GM21619 (cell line): Measurements from ENCODE around the gene ITPRIPL2.

Experiments
- ATAC-seq: cut with Tn5 transposase; IDR thresholded peaks from one replicate; pipeline ENCODE4 v1.9.1; 2021; ENCODE audit not compliant: unreplicated experiment

ITPRIPL2 gene

DNA sequence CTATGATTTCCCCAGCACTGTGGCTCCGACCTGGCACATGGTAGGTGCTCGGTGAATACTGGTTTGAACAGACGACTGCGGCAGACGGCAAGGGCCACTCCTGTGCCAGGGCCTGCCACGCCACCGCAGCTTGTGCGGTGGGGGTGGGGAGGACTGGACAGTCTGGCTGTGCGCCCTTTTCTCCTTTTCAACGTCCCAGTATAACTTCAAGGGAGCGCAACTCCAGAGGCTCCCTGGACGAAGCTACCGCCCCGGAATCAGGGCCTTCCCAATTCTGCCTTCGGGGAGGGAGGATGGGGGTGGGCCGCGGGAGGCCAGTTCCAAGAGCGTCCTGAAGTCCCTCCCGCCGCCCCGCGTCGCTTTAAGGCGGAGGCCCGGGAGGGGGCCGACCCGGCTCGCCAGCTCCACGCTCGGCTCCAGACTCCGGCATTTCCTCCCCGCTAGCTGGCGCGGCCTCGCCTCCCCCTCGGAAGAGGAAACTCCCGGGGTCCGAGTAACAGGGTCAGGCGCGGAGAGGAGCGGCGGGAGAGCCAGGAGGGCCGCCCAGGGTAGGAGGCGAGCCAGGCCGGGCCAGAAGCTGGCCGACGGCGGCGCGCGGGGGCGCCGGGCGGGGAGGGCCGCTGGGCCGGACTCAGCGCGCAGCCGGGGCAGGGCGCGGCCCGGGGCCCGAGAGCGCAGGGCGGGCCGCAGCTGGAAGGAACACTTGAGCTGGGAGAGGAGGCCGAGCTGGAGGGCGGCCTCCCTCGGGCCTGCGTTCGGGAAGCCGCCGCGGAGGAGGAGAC is at the start of gene ITPRIPL2:
ITPRIPL2 (plus strand) TSS at position 388 of the 782 bp plus-strand sequence. CDS start 498 bp downstream, outside the sequence.
- ATAC-seq, result peak; percentile 34

DNA sequence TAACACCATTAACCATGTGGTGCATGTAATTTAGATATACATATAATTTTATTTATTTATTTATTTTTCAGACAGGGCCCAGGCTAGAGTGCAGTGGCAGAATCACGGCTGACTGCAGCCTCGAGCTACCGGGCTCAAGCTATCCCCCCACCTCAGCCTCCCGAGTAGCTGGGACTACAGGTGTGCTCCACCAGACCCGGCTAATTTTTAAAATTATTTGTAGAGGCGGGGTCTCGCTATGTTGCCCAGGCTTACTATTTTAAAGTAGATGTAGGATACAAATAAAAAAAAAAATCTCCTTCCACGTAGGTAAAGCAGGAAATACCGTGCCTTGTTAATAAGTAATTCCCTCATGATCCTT is 46.8 kb upstream of the ITPRIPL2 start:
- ATAC-seq, result no peak

DNA sequence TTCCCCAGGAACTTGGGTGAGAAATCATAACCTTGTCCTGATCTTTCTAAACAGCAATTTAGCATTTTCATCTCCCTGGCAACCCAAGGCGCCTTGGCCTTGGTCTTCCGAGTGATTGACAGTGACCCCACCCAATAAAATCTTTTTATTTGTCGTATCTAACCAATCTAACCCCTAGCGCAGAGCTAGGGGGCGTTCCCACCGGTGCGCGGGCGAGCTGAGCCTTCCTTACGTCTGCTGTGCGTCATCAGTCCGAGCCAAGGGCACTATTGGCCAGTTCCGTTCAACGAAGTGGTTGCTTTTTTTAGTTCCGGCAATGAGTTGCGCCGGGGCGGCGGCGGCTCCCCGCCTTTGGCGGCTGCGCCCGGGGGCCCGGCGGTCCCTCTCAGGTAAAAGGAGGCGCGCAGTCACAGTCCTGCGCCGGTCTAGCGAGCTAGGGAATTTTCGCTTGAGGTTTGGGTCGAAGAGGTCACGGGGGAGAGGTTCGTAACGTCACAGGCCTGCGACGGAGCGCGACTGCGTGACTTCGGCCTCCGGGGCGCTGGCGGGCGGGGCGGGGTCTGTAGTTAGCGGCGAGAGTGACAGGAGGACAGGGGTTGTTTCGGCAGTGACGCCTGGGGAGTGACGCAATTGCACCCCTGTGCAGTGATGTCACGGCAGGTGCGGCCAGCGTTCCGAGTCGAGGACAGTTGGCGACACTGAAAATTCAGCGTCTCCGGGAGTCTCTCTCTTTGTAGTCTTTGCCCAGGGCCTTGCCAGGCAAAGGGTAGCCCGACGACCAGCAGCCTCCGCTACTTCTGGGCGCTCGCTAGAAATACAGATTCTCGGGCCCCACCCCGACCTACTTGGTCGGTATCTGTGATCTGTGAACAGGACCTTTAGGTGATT is 46.2 kb upstream of the ITPRIPL2 start, which contains the start of gene COQ7:
COQ7 (plus strand) TSS at position 266 of the 888 bp plus-strand sequence; CDS start at position 317, 51 bp downstream.
- ATAC-seq, result peak; percentile 91

DNA sequence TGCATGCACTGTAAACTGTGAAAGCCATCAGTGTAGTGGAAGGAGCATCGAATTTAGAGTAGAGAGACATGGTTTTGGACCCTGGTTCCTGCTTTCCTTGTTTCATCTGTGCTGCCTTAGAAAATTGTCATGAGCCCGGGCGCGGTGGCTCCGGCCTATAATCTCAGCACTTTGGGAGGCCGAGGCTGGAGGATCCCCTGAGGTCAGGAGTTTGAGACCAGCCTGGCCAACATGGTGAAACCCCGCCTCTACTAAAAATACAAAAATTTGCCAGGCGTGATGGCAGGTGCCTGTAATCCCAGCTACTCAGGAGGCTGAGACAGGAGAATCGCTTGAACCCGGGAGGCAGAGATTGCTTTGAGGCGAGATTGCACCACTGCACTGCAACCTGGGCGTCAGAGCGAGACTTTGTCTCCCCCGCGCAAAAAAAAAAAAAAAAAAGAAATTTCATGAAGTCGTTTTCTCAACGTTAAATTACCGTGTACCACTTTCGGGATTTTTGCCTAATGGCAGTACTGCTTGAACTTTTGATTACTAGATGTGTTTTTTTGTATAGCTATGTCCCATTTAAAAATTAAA is 45.4 kb upstream of the ITPRIPL2 start:
- ATAC-seq, result no peak

DNA sequence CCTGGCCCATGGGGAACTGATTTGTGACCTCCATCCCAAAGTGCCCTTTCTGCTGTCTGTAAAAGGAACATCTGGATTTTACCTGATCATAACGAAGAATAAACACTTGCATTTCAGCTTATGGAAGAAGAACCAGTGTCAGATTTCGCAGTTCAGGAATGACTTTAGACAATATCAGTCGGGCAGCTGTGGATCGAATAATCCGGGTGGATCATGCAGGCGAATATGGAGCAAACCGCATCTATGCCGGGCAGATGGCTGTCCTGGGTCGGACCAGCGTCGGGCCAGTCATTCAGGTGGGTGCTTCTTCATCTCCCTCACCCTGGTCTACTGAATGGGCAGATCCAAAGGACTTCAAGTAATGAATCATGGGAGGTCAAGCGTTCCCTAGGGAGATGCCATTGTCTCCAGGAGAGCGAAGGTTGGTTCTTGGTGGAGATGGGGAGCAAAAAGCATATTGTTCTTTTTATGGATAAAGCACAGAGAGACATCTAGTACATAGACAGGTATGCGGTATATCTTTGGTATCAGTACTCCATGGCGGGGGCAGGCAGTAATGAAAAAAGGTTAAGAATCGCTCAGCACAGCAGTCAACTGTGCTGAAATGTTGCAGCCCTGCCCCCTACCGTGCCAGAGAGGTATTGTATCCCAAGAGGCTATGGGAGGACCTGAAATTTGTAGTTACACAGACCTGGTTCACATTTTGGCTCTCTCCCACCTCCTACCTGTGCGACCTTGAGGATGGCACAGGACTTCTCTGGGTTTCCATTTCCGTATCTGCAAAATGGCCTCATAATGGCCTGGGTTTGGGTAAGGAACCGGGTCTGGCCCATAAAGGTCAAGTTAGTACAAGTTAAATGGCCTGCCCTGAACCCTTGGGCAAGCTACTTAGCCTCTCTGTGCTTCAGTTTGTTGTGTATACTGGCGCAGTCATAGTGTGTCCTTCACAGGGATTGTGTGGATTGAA is 41.7 kb upstream of the ITPRIPL2 start:
- ATAC-seq, result no peak

DNA sequence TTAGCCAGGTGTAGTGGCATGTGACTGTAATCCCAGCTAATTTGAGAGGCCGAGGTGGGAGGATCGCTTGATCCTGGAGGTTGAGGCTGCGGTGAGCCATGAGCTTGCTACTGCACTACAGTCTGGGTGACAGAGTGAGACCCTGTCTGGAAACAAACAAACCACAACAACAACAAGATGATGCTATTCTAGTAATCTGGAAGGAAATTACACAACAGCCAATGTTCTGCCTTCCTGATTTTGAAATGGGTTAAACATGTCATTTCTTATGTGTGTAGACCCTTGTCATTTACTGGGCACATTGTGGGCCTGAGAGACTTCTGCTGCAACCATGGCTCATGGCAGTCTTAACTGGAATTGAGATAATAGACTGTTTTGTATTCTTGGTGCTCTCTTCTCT is 40.4 kb upstream of the ITPRIPL2 start:
- no peak for ATAC-seq

DNA sequence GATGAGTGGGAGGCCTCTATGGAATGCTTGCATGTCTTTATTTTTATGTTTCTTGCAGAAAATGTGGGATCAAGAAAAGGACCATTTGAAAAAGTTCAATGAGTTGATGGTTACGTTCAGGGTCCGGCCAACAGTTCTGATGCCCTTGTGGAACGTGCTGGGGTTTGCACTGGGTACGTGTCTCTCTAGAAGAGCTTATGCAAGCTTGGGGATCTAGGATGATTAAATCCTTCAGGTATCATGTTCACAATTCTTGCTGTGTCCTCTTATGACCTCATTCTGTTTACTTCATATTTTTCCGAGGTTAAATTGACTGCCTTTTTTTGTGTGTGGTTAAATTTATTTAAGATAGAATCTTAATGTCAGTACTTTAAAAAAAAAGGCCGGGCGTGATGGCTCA is 39.9 kb upstream of the ITPRIPL2 start:
- ATAC-seq, result no peak

DNA sequence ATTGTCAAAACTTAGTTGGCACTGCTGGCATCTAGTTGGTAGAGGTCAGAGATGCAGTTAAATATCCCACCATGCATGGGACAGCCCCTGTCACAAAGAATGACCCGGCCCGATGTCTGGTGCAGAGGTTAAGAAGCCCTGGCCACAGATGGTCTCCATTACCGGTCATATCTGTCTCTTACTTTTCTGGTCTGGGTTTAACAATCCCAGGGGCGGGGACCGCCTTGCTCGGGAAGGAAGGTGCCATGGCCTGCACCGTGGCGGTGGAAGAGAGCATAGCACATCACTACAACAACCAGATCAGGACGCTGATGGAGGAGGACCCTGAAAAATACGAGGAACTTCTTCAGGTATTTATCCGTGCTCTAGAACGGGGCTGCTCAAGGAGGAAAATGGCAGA is 38.3 kb upstream of the ITPRIPL2 start:
- no peak for ATAC-seq

DNA sequence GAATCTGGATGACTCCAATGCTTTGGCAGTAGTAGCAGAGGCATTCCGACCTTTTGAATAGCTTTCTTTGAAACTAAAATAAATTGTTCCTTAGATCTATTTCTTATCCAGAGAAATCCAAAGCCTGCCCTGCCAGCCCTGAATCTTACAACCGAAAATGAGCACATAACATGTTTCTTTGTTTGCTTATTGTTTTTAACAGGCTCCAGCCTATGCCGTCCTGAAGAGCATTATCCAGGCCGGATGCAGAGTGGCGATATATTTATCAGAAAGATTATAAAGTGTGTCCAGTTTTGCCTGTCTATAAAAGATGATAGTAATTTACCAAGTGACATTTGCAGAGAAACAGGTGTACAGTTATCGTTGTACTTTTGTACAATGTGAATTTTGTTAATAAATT is 35.9 kb upstream of the ITPRIPL2 start:
- no peak for ATAC-seq

DNA sequence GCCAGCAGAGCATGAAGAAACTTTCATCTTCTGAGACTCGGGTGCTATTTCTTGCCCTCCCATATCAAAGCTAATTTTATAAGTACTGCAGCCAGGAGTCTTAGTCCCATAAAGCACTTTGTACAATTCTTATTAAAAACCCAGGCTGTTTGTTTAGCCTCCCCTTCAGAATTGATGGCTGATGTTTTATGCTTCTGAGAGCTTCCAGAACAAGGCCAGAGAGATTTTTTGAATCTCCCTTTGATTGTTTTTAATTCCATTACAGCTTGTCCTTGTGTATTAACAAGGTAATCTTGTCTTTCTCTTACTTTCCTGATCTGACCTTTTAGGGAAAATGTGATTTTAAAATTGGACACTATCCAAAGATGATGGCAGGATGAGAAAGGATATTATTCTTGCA is 30.1 kb upstream of the ITPRIPL2 start:
- ATAC-seq, result no peak

DNA sequence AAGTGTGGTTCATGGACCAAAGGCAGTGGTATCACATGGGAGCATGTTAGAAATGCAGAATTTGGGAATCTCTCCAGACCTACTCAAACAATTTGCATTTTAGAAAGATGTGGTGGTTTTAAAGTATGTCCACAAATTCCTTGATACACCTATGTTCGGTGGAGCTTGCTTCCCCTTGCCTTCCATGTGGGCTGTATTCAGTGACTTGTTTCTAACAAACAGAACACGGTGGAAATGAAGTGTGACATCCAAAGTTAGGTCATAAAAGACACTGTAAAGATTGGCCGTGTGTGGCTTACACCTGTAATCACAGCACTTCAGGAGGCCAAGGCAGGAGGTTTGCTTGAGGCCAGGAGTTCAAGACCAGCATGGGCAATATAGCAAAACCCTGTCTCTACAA is 29.6 kb upstream of the ITPRIPL2 start:
- no peak for ATAC-seq

DNA sequence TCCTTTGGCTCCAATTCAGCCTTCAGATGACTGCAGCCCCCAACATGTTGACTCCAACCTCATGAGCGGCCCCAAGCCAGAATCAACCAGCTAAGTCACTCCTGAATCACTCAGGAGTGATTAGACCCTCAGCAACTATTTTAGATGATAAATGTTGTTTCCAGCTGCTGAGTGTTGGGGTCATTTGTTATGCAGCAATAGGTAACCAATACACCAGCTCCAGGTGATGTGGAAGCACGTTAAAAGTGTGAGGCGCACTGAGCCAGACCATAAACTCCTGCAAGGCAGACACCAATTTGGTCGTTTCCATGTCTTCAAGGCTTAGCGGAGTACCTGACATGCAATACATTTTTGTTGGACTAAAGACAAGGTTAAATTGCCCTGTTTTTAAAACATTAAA is 28.9 kb upstream of the ITPRIPL2 start:
- no peak for ATAC-seq

DNA sequence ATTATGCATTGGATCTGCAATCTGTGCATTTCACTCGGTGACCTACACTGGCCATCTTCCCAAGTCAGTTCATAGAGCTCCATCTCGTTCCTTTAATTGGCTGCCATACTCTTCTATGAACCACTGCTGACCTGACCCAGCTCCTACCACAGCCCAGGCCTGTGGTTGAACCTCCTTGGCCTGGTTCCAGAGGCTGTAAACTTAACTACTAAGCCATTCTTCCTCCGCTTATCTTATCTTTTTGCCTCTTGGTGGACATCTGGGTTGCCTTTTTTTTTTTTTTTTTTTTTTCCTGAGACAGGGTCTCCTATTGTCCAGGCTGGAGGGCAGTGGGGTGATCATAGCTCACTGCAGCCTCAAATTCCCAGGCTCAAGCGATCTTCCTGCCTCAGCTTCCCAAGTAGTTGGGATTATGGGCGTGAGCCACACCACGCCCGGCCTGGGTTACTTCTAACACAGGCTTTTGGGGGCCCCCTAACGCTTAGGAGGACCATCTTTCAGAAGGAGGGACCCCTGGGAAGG is 28.0 kb upstream of the ITPRIPL2 start:
- no peak for ATAC-seq

DNA sequence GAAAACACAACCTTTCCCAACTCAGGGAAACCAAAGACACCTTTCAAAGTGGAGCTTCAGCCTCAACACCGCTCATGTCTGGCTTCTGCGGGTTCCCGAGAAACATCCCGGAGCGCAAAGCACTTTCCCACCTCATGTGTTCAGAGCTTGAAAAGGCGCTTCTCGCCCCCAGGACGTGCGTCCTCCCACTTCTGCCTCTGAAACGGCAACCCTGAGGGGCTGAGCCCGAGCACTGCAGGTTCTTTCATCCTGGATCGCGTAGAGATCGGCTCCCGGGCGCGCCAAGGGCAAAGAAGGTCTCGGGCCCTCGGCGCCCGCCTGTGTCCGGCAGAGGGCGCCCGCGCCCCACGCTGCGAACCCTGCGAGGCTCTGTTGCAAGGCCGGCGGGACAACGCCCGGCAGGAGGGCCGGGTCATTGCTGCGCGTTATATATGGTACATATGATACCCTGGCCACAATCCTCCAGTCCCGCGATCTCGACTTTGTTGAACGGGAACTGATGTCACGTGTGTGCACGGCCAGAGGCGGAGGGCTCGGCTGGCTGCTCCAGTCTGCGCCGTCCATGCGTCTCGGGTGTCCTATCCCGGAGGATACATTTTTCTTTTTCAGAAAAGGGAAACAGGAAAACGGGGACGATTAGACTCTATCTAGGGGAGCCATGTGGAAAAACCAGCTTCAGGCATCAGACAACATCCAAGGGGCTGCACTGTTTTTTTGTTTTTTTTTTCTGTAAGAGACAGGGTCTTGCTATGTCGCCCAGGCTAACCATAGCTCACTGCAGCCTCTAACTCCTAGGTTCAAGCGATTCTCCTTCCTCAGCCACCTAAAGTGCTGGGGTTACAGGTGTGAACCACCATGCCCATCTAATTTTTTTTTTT is 27.2 kb upstream of the ITPRIPL2 start:
- peak; percentile 90 for ATAC-seq

DNA sequence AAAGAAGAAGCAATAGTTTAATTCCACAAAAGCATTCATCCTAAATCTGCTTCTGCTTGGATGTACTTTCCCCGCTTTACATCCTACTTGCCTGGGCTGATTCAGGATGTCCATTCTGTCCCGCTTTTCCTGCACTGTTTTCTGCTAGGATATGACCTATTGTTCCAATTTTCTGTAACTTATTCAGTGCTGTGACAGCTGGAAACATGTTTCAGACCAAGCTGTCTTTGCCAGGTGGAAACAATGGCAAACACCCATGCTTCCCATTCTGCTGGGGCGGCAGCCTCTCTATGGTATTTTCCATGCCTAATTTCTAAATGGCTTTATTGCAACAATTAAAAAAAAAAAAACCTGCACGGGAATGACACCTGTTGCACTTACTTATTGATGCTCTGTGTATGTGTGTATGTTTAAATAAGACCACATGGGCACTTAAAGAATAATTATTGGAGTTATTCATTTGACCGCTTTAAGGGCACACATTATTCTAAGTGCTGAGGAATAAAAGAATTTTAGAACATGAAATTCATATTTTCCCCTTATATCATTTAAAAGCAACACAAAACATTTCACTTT is 25.3 kb upstream of the ITPRIPL2 start:
- no peak for ATAC-seq

DNA sequence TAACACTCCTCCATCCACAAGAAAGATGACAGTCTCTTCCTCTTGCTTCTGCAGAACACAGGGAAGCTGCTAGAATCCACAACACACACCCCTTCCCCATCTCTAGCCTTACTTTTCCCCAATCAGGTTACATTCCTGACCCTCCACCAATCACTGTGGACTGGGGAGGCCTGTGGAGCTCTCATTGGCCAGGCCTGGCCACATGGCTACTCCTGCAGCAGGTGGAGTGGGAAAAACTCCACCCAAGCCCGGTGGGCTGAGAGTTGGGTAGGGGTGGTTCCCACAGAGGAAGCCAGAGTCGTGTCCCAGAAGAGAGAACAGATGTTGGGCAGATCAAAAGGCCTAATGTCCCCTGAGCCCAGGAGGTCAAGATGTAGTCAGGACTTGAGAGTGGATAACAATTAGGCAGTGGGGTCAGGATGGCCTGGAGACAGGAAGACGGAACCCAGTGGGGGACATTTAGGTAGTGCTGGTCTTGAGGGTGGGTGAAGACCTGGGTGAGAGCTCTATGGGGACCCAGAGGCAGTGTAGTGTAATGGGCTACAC is 24.3 kb upstream of the ITPRIPL2 start:
- ATAC-seq, result no peak

DNA sequence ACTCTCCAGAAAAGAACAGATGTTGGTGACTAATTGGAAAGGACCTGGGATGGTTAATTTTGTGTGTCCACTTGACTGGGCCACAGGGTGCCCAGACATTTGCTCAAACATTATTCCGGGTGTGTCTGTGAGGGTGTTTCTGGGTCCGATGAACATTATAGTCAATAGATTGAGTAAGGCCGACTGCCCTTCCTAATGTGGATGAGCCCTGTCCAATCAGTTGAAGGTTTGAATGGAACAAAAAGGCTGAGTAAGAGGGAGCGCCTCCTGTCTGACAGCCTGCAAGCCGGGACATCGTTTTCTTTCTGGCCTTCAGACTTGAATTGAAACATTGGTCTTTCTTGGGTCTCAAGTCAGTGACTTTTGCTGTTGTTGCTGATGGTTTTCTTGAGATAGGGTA is 22.8 kb upstream of the ITPRIPL2 start:
- ATAC-seq, result no peak

DNA sequence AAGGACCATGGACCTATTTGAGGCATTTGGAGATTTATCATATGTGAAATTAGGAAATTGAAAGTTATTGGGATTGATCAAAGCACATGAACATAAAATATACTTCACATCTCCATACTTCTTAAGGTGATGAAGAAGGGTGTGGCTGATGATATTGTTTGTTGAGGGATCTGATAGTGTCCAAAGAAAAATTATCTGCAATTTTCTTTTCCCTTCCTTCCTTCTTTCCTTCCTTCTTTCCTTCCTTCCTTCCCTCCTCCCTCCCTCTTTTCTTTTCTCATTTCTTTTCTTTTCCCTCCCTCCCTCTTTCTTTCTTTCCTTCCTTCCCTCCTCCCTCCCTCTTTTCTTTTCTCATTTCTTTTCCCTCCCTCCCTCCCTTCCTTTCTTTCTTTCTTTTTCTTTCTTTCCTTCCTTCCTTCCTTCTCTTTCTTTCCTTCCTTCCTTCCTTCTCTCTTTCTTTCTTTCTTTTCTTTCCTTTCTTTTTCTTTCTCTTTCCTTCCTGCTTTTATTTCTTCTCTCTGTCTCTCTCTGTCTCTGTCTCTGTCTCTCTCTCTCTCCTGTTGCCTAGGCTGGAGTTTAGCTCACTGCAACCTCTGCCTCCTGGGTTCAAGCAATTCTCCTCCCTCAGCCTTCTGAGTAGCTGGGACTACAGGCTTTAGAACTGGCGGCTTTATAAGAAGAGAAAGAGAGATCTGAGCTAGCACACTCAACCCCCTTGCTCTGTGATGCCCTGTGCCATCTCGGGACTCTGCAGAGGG is 20.9 kb upstream of the ITPRIPL2 start:
- no peak for ATAC-seq
